Measurements from ENCODE around the gene CIRBP. TPM values are rescaled to one million over a fixed set of nuclear protein-coding genes. Genes with fewer than 3 reads are reported as not detected.

Gene CIRBP
- total and polyA plus RNA-seq, 2 of the 13 experiments (the other 11 are each of a cell fraction or from before 2014, with no cell fraction given) = 133 to 140 TPM

GRCh38 chr19:1244693-1245451, 24.3 kb upstream of the CIRBP start (continued):
- TF ChIP-seq TFE3 (CRISPR knock-in tag; IDR thresholded peaks at IDR 0.05) = peak; percentile 40; the same call in 1 of the 2 replicates
- TF ChIP-seq, protein P1, sequence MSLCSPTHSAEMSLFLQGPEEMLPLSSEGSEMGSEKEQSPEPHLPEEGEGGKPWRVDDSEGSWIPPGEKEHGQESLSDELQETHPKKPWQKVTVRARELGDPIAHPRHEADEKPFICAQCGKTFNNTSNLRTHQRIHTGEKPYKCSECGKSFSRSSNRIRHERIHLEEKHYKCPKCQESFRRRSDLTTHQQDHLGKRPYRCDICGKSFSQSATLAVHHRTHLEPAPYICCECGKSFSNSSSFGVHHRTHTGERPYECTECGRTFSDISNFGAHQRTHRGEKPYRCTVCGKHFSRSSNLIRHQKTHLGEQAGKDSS (CRISPR knock-in tag; IDR thresholded peaks at IDR 0.05; ENCODE audit: borderline replicate concordance, low read depth) = peak; percentile 62
- TF ChIP-seq RBFOX2 (IDR thresholded peaks at IDR 0.05; ENCODE audit: low read depth, low read length) = peak; percentile 89
- no peak for TF ChIP-seq GPN1 (CRISPR knock-in tag; IDR thresholded peaks at IDR 0.05; ENCODE audit: borderline replicate concordance)
- no peak for TF ChIP-seq MBD4 (IDR thresholded peaks at IDR 0.05; ENCODE audit: borderline replicate concordance, low read length)
- TF ChIP-seq NFYB (CRISPR knock-in tag; IDR thresholded peaks at IDR 0.05) = peak; percentile 36
- no peak for TF ChIP-seq ZNF672 (CRISPR knock-in tag; IDR thresholded peaks at IDR 0.05)
- TF ChIP-seq MIER2 (CRISPR knock-in tag; IDR thresholded peaks at IDR 0.05) = no peak
- TF ChIP-seq REL (CRISPR knock-in tag; conservative IDR thresholded peaks at IDR 0.05) = 0 out of 2 replicates have a peak, but pooled peaks have one; percentile 42
- no peak for TF ChIP-seq ZNF570 (CRISPR knock-in tag; IDR thresholded peaks at IDR 0.05; ENCODE audit: borderline replicate concordance)
- no peak for TF ChIP-seq RNF2 (conservative IDR thresholded peaks at IDR 0.05; ENCODE audit: low read depth)
- TF ChIP-seq, protein P2, sequence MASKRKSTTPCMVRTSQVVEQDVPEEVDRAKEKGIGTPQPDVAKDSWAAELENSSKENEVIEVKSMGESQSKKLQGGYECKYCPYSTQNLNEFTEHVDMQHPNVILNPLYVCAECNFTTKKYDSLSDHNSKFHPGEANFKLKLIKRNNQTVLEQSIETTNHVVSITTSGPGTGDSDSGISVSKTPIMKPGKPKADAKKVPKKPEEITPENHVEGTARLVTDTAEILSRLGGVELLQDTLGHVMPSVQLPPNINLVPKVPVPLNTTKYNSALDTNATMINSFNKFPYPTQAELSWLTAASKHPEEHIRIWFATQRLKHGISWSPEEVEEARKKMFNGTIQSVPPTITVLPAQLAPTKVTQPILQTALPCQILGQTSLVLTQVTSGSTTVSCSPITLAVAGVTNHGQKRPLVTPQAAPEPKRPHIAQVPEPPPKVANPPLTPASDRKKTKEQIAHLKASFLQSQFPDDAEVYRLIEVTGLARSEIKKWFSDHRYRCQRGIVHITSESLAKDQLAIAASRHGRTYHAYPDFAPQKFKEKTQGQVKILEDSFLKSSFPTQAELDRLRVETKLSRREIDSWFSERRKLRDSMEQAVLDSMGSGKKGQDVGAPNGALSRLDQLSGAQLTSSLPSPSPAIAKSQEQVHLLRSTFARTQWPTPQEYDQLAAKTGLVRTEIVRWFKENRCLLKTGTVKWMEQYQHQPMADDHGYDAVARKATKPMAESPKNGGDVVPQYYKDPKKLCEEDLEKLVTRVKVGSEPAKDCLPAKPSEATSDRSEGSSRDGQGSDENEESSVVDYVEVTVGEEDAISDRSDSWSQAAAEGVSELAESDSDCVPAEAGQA (IDR thresholded peaks at IDR 0.05; ENCODE audit: low read depth) = peak; percentile 49; the same call in 1 of the 2 replicates
- TF ChIP-seq, protein P2 (CRISPR knock-in tag; IDR thresholded peaks at IDR 0.05; ENCODE audit: borderline replicate concordance) = no peak
- TF ChIP-seq ZNF180 (CRISPR knock-in tag; IDR thresholded peaks at IDR 0.05; ENCODE audit: borderline replicate concordance, low read depth) = no peak
- no peak for TF ChIP-seq ZNF644 (CRISPR knock-in tag; IDR thresholded peaks at IDR 0.05; ENCODE audit: low read depth)
- TF ChIP-seq, protein P3, sequence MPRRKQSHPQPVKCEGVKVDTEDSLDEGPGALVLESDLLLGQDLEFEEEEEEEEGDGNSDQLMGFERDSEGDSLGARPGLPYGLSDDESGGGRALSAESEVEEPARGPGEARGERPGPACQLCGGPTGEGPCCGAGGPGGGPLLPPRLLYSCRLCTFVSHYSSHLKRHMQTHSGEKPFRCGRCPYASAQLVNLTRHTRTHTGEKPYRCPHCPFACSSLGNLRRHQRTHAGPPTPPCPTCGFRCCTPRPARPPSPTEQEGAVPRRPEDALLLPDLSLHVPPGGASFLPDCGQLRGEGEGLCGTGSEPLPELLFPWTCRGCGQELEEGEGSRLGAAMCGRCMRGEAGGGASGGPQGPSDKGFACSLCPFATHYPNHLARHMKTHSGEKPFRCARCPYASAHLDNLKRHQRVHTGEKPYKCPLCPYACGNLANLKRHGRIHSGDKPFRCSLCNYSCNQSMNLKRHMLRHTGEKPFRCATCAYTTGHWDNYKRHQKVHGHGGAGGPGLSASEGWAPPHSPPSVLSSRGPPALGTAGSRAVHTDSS (CRISPR knock-in tag; conservative IDR thresholded peaks at IDR 0.05) = 0 out of 2 replicates have a peak, but pooled peaks have one; percentile 82
- peak; percentile 95 for TF ChIP-seq HDAC2 (CRISPR knock-in tag; IDR thresholded peaks at IDR 0.05)
- no peak for TF ChIP-seq SMYD3 (CRISPR knock-in tag; IDR thresholded peaks at IDR 0.05)

All from HepG2 (cell line).